GM18909 (cell line): ENCODE results near the gene DTNBP1.

Source experiments
- ATAC-seq: cut with Tn5 transposase; IDR thresholded peaks from one replicate; pipeline ENCODE4 v1.9.1; 2021; ENCODE audit warnings: mild to moderate bottlenecking; ENCODE audit not compliant: unreplicated experiment, poor library complexity

The DTNBP1 gene

DNA sequence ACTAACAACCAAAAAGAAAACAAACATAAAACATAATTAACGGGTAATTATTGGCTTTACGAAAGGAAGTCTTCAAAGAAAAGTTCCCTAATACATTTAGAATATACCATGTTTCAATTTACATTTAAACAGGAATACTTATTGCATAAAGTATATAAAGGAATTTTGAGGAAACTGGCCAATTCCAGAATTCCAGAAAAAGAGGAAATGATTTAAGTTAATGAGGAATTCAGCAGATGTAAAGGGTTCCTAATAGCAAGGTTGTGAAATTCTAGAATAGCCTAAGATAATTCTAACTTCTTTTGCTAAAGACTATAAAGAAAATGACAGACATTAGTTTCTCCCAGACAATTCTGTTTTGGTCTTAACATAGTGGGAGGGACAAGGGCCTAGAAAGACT, 35.0 kb downstream of the DTNBP1 start:
- ATAC-seq = no peak

DNA sequence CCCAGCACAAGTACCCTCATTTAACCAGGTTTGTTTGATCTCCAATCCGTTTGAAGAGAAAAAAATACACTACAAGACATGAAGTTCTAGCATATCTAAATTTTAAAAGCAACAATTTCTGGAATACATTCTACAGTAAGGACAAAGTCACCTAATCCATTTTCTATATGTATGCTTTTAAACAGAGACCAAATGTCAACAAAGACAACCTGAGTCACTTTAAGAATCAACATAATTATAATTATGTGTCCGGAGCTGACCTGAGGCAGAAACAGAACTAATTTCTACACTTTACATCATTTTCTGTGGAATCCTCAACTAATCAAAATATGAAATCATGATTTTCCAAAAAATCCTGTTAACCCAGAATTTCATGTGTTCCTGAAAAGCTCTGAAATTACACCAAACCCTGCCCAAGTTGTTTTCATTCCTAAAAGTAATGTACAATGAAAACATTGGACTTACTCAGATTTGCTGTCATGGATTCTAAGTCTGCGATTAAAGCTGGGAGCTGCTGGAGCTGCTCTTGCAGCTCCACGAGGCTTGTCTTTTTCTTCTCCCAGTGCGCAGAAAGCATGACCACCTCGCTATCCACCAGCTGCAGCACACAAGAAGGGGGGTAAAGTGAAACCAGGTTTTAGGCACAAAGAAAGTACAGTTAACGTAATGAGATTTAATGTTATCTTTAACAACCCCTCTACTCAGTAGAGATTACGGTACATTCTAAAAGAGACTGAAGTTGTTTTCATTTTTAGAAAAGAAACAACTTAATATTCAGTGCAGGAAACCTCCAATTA, 35.8 kb downstream of the DTNBP1 start:
- no peak for ATAC-seq

- ATAC-seq = no peak
Measured at GRCh38 chr6:15626160-15626559, 36.7 kb downstream of the DTNBP1 start.

DNA sequence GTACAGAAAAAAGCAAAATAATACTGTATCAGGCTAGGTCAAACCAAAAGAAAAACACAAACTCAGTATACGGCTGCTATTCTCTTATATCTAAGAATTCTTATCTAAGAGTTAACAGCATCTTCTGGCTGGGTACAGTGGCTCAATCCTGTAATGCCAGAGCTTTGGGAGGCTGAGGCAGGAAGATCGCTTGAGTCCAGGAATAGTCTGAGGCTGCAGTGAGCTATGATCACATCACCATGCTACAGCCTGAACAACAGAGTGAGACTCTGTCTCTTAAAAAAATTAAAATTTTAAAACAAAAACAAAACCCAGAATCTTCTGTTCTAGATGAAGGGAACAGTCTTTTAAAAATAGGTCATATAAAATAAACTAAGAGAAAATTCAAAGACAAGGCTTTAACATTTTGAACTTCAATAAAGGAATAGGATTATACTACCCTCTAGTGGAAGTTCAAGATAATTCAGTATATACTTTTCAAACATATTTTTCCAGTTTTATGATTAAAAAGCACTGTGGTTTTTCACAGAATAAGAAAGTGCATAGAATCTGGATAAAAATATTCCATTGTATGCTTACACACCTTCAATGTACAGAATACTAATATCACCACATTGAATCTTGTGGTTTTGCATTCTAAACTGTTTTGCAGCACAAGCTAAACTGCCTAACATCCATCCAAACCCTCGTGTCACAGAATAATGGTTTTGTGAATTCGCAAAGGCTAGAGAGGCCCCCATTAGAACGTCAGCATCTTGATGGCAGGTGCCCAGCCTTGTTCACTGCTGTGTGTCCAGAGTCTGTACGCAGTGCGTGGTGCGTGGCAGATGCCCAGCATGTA, 39.3 kb downstream of the DTNBP1 start:
- ATAC-seq = no peak

DNA sequence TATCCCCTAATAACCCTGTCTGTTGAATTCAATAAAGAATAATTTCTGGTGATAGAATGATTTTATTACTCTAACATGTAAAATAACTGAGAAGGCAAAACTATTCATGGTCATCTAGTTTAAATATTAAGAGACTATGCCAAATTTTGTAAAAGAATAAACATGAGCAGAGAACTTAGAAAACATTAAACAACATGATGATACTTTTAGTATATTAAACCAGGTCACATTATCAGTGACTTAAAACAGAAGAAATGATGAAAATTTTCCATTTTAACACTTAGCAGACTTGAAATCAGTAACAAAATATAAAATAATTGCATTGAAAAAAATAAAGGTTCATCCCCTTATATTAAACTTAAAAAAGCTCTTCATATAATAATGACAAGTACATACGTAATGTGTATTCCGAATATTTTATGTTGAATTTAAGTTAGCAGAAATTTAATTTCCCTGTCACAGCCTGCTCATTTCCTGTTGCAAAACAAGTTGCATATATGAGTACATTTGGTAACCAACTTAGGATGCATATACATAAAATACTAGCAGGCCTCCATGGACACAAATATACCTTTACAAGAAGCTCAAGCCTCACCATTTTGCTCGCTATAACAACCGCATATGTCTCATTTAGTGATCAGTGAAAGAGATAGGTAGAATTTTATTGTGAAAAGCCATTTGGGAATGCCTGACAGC, 40.6 kb downstream of the DTNBP1 start:
- no peak for ATAC-seq

DNA sequence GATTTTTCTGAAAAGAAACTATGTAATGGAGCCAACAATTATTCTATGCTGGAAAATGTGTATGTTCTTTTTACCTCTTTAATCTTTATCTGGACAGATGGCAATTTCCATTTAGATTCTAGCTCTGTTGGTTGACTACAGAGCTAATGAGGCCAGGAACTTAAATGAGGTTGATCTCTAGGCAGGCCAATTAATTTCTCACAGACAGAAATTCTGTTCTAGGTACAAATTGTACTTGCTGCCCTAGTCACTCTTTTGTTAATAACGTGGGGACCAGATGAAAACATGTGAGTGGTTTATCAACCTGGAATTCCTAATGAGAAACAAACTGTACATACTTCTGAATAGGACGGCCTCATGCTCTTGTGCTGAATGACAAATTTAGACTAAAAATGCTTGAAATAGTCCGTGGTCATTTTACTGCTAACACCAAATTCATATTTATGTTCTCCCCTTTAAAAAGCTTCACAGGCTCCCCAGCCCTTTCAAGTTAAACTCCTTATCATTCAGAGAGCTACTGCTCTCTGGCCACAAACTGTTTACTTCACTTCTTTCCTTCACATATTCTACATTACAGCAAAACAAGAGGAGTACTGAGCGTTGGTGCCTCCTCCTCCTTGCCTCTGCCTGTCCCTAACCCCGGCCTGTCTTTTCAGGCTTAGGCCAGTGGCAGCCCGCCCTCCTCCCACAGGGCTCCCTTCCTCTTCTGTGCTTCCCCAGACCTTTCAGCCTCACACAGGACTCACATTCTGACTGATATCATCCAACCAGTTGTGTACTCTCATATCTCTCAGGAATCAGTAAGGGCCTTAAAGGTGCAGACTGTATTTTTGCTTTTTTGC, 41.4 kb downstream of the DTNBP1 start:
- ATAC-seq = peak; percentile 91

- no peak for ATAC-seq
Measured at GRCh38 chr6:15620611-15621010, 42.2 kb downstream of the DTNBP1 start.

DNA sequence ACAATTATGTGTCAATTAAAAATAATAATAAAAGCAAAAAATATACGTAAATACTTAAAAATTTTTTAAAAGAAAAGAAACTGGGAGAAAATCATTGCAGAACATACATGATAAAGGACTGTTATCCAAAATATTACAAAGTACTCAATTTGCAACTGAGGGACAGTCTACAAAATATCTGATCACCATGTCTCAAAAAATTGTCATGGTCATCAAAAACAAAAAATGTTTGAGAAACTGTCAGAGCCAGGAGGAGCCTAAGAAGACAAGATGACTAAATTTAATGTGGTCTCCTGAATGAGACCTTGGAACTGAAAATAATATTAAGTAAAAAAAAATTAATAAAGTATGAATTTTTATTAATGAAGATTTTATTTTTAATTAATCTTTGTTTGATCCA, 43.5 kb downstream of the DTNBP1 start:
- no peak for ATAC-seq

DNA sequence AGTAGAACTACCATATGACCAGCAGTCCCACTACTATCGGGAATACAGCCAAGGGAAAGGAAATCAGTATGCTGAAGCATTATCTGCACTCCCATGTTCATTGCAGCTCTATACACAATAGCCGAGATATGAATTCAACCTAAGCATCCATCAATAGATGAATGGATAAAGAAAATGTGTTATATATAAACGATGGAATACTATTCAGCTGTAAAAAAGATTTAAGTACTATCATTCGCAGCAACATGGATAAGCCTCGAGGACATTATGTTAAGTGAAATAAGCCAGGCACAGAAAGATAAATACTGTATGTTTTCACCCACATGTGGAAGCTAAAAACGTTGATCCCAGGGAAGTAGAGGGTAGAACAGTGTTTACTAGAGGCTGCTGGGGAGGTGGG, 44.1 kb downstream of the DTNBP1 start:
- no peak for ATAC-seq

- no peak for ATAC-seq
Measured at GRCh38 chr6:15616261-15616660, 46.6 kb downstream of the DTNBP1 start.

GRCh38 chr6:15615802-15616201, 47.0 kb downstream of the DTNBP1 start:
- no peak for ATAC-seq

GRCh38 chr6:15614277-15614676, 48.6 kb downstream of the DTNBP1 start:
- ATAC-seq = no peak

DNA sequence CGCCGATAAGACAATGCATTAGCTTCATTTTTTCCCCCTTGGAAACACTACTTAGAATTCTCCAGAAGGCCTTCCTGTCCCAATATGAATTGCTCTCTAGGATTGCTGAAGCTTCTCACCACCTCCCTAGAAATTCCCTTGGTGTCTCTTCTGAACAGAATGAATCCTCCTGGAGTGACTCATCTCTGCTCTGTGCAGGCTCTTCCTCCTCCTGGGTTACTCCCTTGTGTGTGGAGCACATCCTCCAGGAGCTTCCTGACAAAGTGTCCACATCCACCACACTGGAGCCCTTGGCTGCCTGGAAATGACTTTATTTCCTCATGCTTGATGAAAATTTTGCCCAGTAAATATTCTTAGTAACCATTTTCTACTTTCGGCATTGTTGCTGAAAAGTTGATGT, 54.4 kb downstream of the DTNBP1 start:
- no peak for ATAC-seq

GRCh38 chr6:15607603-15608002, 55.2 kb downstream of the DTNBP1 start:
- ATAC-seq = no peak

DNA sequence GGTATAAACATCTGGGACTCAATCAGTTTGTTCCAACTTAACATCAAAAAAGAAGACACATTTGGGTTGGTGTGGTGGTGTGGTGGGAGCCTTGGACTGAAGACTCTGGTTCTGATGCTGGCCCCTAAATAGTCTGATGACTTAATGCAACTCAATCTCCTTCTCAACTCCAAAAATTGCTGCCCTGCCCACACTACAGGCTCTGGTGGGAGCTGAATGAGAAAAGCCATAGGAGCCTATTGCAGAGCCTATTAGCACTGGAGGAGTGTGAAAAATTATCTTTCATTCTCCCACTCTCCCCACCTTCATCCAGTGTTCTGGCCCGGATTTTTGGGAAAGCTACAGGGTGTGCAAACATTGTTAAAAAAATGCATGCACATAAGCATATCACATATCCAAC, 56.5 kb downstream of the DTNBP1 start:
- ATAC-seq = no peak

DNA sequence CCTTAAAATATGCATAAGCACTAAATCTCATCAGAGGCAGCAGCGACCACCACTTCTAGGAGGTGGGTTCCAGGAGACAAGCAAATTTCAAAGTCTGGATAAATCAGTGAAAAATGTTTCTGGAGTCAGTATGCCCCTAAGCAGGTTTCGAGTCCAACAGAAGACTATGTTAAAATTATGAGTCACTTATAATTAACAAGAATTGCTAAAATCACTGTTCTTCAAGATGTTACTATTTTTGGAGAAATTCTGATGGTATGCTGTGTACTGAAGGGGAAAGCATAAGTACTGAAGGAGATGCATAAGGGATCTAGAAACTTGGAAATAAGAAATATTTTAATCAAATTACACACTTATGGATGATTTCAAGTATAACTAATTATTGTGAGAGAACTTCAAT, 58.0 kb downstream of the DTNBP1 start:
- no peak for ATAC-seq

DNA sequence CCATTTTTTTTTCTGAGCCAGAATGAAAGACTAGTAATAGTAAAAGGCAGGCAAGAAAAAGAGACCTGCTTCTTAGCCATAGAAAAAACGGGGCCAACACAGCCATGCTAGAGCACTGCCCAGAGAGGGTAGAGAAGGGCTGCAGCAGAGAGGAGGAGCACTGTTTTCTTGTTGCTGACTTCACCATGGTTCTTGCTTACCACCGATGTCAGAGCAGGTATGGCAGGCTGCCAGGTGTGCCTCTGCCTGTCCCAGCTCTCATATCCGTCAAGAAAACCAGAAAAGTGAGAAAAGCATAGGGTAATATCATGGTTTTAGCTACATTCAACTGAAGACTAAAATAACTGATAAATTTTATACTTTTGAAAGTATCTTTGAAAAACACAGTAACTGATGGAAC, 60.7 kb downstream of the DTNBP1 start:
- ATAC-seq = no peak

- no peak for ATAC-seq
Measured at GRCh38 chr6:15598273-15598798, 64.5 kb downstream of the DTNBP1 start.

GRCh38 chr6:15596186-15596896, 66.5 kb downstream of the DTNBP1 start:
- ATAC-seq = no peak
